GM18511 (cell line): Measurements from ENCODE around the gene PML.
"Not testable (repeated sequence)": the region's sequence is repeated elsewhere in the genome, so short reads cannot be mapped to it uniquely, and the experiment has no call there.

ENCODE experiments used
- ATAC-seq: cut with Tn5 transposase; IDR thresholded peaks from one replicate; pipeline ENCODE4 v1.9.1; 2021; ENCODE audit warnings: mild to moderate bottlenecking, moderate library complexity; ENCODE audit not compliant: unreplicated experiment

Gene PML

GRCh38 chr15:73957276-73957675, 37.2 kb upstream of the PML start:
- no peak for ATAC-seq

DNA sequence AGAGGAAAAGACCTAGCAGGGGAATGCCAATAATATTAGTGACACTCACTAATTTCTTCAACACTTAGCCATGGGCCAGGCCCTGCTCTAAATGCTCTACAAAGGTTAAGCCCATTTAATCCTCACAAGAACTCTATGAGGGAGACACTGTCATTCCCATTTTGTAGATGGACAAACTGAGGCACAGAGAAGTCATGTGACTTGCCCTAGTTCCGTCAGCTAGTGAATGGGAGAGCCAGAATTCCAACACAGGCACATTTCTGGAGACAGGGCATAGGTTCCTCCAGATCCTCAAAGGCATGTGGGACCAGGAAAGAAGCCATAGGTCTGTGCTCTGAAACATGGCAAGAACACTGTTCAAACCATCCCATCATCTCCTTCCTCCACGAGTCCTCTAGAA, 36.7 kb upstream of the PML start:
- ATAC-seq: no peak

DNA sequence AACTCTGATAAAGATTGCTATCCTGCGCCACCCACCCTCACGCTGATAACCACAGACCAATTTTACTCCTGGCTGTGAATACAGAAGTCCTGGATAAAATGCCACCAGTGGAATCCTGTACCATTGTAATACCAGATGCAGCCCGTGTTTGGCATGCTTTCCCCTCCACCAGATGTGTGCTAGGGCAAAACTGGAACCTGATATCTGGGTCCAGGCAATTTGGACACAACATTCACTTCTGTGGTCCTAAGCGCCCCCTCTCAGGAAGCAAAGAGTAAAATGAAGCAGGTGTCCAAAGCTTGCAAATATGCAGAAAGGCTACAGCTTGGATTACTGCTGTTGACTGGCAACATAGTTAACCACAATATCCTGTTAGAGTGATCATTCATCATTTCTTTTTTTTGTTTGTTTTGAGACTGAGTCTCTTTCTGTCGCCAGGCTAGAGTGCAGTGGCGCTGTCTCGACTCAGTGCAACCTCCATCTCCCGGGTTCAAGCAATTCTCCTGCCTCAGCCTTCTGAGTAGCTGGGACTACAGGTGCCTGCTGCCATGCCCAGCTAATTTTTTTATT, 35.4 kb upstream of the PML start:
- no peak for ATAC-seq

DNA sequence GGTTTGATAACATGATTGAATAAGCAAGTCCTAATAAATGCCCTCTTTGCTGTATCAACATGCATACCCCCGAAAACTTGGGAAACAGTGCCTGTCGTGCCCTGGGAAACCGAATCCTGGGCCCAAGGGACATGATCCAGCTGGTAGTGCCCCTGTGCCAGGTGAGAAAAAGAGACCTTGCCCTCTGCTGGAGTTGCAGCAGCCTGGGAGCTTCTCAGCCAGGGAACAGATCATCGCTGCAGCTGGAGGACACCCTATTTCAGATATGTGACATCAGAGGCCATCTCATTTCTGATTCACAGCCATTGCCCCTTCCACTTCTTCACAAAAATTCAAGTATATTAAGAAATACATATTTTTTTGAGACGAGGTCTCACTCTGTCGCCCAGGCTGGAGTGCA, 34.7 kb upstream of the PML start:
- no peak for ATAC-seq

GRCh38 chr15:73960472-73961070, 33.9 kb upstream of the PML start:
- not testable (repeated sequence) for ATAC-seq

DNA sequence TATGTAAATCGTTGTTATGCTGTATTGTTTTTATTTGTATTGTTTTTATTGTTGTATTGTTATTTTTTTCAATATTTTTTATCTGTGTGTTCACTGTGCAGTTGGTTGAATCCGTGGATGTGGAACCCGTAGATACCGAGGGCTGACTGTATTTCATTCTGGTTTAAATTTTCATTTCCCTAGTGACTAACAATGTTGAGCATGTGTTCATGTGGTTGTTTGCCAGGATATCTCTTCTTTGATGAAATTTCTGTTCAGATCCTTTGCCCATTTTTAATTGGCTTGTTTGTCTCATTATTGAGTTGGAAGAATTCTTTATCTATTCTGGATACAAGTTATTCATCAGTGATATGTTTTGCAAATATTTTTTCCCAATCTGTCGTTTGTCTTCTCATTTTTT, 32.1 kb upstream of the PML start:
- ATAC-seq: no peak

GRCh38 chr15:73964736-73965093, 29.8 kb upstream of the PML start:
- peak; percentile 55 for ATAC-seq

DNA sequence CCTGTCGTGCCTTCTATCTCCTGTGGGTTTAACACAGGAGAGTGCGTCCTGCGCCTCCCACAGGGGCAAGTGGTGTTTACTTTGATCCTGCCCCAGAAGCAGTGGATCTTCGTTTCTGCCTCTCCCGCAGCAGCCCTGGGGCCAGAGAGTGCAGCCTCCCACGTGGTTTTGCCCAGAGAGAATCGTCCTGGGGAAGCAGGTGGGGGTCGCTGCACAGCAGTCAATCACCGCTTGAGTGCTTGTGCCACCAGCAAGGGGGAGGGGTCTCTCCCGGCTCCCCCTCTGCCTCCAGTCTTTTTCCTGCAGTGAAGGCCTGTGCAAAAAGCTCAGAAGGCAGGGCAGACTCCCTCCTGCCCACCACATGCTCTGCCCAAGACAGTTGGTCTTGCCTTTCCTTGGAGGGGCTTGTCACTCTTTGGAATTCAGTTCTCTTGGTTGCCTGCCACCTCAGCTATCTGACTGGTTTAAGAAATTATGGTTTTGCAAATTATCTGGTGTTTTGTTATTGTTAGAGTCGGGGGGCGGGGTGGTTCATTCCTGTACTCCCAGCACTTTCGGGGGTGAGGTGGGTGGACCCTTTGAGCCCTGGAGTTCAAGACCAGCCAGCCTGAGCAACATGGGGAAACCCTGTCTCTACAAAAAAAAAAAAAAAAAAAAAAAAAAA, 29.3 kb upstream of the PML start:
- ATAC-seq: peak; percentile 43

DNA sequence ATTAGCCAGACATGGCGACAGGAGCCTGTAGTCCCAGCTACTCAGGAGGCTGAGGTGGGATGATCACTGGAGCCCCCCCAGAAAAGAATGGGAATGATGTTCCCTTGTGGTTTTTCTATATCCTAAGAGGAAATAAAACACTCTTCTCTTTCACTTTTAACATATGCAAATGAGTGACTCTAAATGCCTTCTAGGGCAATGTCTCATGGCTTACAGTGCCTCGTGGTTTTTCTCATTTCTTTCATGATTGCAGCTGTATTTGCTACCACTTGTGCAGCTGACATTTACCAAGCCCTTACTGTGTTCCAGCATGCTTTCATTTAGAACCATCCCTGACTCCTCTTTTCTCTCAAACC, 28.8 kb upstream of the PML start:
- peak; percentile 61 for ATAC-seq

GRCh38 chr15:73968461-73968860, 26.1 kb upstream of the PML start:
- ATAC-seq: no peak

DNA sequence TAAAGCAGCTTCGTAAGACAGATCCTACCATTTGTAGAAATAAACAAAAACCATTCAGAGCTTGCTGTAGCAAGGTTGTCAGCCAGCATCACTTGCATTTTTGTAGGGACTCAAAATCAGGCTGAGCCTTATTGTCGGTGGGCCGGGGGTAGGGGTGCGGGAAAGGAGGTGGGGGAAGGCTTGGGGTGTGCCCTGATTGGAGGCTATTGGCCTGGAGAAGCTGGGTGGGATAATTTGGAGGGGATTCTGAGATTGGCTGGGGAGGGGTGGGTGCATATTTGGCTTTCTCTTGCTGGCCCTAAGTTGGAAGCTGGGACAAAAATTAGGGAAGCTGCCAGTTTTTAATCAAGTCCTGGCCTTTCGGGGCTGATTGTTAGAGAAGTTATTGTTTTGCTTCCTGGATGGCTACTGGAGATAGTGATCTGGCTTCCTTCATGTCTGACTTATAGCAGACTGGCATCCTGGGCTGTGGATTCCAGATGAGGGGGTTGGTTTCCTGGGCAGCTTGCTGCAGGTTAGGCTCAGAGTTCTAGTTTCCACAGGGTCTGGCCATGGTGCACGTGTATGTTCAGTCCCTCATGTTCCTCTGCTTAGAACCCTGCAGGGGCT, 25.3 kb upstream of the PML start:
- ATAC-seq: no peak

DNA sequence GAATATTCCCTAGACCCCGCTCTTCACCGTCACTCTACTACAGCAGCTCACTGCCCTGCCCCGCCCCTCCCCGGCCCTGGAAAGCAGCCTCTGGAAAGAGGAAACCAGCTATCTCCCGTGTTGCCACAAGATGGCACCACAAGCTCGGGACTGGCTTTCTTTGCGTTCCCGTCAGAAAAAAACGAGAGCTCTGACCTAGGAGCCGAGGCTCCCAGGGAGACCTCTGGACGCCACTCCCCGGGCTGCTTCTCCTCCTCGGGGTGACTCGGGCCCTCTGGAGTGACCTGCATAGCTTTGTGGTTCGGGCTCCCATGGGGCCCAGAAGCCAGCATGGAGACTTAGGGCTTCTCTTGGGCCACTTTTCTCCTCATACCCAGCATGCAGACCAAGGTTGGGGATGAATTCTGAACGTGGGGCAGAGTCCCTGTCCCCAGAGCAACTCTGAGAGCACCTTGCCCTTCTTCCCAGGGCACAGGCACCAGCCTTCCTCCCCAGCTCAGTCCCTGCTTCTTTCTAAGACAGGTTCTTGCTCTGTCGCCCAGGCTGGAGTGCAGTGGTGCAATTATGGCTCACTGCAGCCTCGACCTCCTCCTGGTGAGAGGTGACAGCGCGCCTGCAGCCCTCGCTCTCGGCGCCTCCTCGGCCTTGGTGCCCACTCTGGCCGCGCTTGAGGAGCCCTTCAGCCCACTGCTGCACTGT, 21.4 kb upstream of the PML start:
- ATAC-seq: no peak

- not testable (repeated sequence) for ATAC-seq
These were observed 20.8 kb upstream of the PML start for GRCh38 chr15:73973683-73974200.

GRCh38 chr15:73975440-73976125, 18.9 kb upstream of the PML start:
- ATAC-seq: not testable (repeated sequence)

GRCh38 chr15:73978896-73979295, 15.6 kb upstream of the PML start:
- no peak for ATAC-seq

DNA sequence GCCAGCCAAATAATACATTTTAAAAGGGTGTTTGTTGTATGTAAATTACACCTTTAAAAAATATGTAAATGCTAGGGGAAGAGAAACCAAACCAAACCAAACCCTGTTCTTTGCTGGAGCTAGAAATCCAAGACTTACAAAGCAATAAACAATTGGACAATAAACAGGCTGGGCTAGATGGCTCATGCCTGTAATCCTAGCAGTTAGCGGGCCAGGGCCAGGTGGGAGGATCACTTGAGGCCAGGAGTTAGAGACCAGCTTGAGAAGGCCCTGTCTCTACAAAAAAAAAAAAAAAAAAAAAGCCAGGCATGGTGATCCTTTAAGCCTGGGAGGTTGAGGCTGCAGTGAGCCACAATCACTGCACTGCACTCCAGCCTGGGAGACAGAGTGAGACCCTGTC, 14.9 kb upstream of the PML start:
- ATAC-seq: no peak

DNA sequence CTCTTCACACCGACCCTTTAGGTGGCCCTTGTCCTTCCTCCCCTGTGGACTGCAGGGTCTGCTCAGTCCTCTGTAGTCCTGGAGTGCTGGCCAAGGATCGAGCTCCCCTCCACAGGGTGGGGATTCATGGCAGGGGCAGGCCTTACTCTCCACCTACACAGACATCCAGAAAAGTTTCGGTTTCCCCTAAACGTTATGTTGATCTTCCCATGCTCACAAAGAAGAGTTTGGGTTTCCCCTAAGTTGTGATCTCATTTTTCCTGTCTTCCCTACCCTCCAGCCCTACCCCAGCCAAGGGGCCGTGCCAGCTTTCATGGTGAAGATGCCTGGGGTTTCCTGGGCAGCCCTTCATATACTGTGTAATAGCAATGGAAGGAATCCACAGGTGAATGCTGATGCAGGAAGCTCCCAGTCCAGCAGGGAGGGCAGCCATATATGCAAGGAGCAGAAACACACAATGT, 12.7 kb upstream of the PML start:
- ATAC-seq: no peak

DNA sequence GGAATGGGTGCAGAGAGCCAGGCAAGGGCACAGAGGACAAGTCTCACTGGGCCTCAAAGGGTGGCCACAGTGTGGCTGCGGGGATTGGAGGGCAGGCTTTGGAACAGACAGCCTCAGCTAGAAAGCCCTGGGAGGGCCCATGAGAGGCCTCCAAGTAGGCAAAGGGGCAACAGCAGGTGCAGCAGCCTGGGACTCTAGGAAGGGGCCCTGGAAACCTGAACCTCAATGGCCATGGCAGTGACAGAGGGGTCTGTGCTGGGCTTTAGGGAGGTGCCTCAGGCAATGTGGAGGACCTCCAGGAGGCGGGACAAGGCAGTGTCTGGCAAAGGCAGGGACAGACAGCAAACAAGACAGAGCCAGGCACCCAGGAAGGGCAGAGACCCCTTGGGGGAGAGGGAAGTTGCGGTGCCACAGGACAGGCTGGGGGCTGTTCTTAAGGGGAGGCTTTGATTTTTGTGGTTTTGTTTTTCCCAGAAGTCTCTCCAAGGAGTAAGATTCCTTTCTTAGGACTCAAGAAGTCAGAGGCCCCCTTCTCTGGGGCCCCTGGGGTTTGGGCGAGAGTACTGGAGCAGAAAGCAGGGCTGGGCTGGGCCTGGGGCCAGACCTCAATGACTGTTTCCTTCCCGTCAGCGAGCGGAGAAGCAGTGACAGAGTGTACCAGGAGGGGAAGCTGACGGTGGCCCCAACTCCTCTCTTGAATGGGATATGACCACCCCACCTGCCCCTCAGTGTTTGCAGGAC, 12.1 kb upstream of the PML start:
- ATAC-seq: no peak

GRCh38 chr15:73983211-73983727, 11.2 kb upstream of the PML start:
- no peak for ATAC-seq

GRCh38 chr15:73983773-73984172, 10.7 kb upstream of the PML start:
- ATAC-seq: no peak
